Spleen (tissue), 11 donors: ENCODE data around the gene PLEKHG3. TPM values are rescaled to one million over a fixed set of nuclear protein-coding genes. Genes with fewer than 3 reads are reported as not detected.

ENCODE experiments used
- DNase-seq: peaks from one replicate; pipeline ENCODE4 v3.0.0-alpha.2; 2020
- H3K27ac ChIP-seq, 8 donors: fragments of 200-600 bp; sonication (generic) in 7 of 8; 1 replicate in 4 of 8; 2 replicates in 4 of 8; pipeline versions ENCODE4 v1.5.0 to v1.8.0; 2016 to 2021; ENCODE audit warnings: inconsistent platforms in 4 of 8, mild to moderate bottlenecking in 4 of 8, moderate library complexity in 1 of 8
- H3K27me3 ChIP-seq, 7 donors: fragments of 200-600 bp; sonication (generic) in 6 of 7; replicated peaks in 1 of 7; 1 replicate in 4 of 7; 2 replicates in 3 of 7; pipeline versions ENCODE4 v1.5.0 to v1.8.0; 2016 to 2021; ENCODE audit warnings: inconsistent platforms in 3 of 7, mild to moderate bottlenecking in 1 of 7
- H3K36me3 ChIP-seq, 6 donors: fragments of 200-600 bp; sonication (generic) in 5 of 6; 1 replicate in 4 of 6; 2 replicates in 2 of 6; pipeline versions ENCODE4 v1.5.0 to v1.8.0; 2016 to 2021; ENCODE audit warnings: inconsistent platforms in 2 of 6
- H3K4me1 ChIP-seq, 6 donors: fragments of 200-600 bp; sonication (generic) in 5 of 6; 1 replicate in 3 of 6; 2 replicates in 3 of 6; pipeline versions ENCODE4 v1.5.0 to v1.8.0; 2016 to 2021; ENCODE audit warnings: inconsistent platforms in 3 of 6
- H3K4me3 ChIP-seq, 8 donors: fragments of 200-600 bp; sonication (generic) in 7 of 8; 1 replicate in 4 of 8; 2 replicates in 4 of 8; pipeline versions ENCODE4 v1.5.0 to v1.8.0; 2016 to 2021; ENCODE audit warnings: inconsistent platforms in 4 of 8, mild to moderate bottlenecking in 4 of 8, moderate library complexity in 2 of 8
- H3K9me3 ChIP-seq, 8 donors: fragments of 200-600 bp; sonication (generic) in 7 of 8; 1 replicate in 4 of 8; 2 replicates in 4 of 8; pipeline versions ENCODE4 v1.5.0 to v1.8.0; 2016 to 2021; ENCODE audit warnings: inconsistent platforms in 4 of 8
- CTCF ChIP-seq, 11 experiments: fragments of 200-600 bp in 7 of 11; fragments of 450-650 bp in 4 of 11; sonication (generic) in 4 of 11; IDR thresholded peaks in 8 of 11; conservative IDR thresholded peaks in 3 of 11; 1 replicate in 7 of 11; 2 replicates in 4 of 11; pipeline versions ENCODE4 v1.4.0 to v1.8.0; 2016 to 2021; ENCODE audit warnings: antibody characterized with exemption in 11 of 11, inconsistent platforms in 4 of 11, mild to moderate bottlenecking in 1 of 11
- POLR2A ChIP-seq, 3 donors: fragments of 450-650 bp; IDR thresholded peaks; one replicate each; pipeline ENCODE4 v1.5.1; 2017; ENCODE audit warnings: antibody characterized with exemption in 3 of 3, mild to moderate bottlenecking in 1 of 3
- POLR2AphosphoS5 ChIP-seq, 3 donors: sonication (generic); formaldehyde crosslinking; IDR thresholded peaks; one replicate each; pipeline ENCODE4 v1.5.1; 2017; ENCODE audit warnings: antibody characterized with exemption in 3 of 3
- WGBS, 5 donors: extraction: QIAGEN DNeasy Blood & Tissue Kit in 3 of 5; methylation state at CpG; one replicate each; pipeline versions ENCODE4 v1.1.5 to v1.1.7; 2013 to 2018; 5-methylcytosine and 5-hydroxymethylcytosine counted together
- intact Hi-C: fragments of 100-400 bp; cut with DNase I; formaldehyde crosslinking; loops from one replicate; pipeline ENCODE4 v1.15.0; 2023; ENCODE audit warnings: low total_unique reads
- polyA plus RNA-seq, 3 donors: library from polyadenylated mRNA; stranded (reverse); fragments of 200-250 nt; gene quantifications; one replicate each; pipeline ENCODE4 v1.2.1, GENCODE V29; 2013
- total RNA-seq, 7 donors: library from RNA; depleted of rRNA in 3 of 7; stranded (reverse); fragments of >200 nt in 3 of 7; fragmentation: NEBNext Ultra II Directional in 4 of 7; extraction: Animal tissue kit (Norgen Biotek cat#: 25700) in 4 of 7; gene quantifications; one replicate each; pipeline versions ENCODE4 v1.1.0 to v1.2.1, GENCODE V29; 2016 to 2021
- donor health status: healthy with polysubstance abuse.
- donor health status: DM: no; HTN: no; CAD: no; lungs with moderate emphysema.
- donor health status: DM: no; HTN: no; CAD: no.
- donor health status: Bipolar disorder and iron deficiency.
- donor health status: healthy.
- donor health status: DM: no; HTN: no; CAD: no.
- donor health status: DM: yes; HTN: yes; CAD: no.

Gene PLEKHG3
- total and polyA plus RNA-seq, 10 donors, result 4.5 to 77.7 (median 45.4) TPM

- no peak for DNase-seq
- TF ChIP-seq POLR2AphosphoS5 (IDR thresholded peaks at IDR 0.05), result no peak
- no peak for TF ChIP-seq POLR2A (IDR thresholded peaks at IDR 0.05)
- TF ChIP-seq CTCF (IDR thresholded peaks at IDR 0.05 in 8 of 11, conservative IDR thresholded peaks at IDR 0.05 in 3 of 11), result no peak
- Histone ChIP-seq H3K27ac (peak overlapping the region in 3 of 8 donors; percentile 55 to 85 (median 83)), H3K36me3 (no peaks in the 10 kb centered on the region), H3K4me3 (no peak overlapping the region), H3K4me1 (peaks cover 22 to 98% (median 84%) of the 10 kb centered on the region in 6 donors), H3K9me3 (peaks cover 0 to 3% (median 0%) of the 10 kb centered on the region in 8 donors), H3K27me3 (no peaks in the 10 kb centered on the region)
- 78 to 92% (median 84%) methylated on average over 7 of the region's 7 CpGs for WGBS, 5 donors
- intact Hi-C loops, result no loop called here
Observed at GRCh38 chr14:64719601-64720000, 15.4 kb downstream of the PLEKHG3 start.

- H3K4me3 ChIP-seq, result no peak overlapping the region
- TF ChIP-seq CTCF (IDR thresholded peaks at IDR 0.05 in 8 of 11, conservative IDR thresholded peaks at IDR 0.05 in 3 of 11), result no peak
- TF ChIP-seq POLR2AphosphoS5 (IDR thresholded peaks at IDR 0.05), result no peak
- TF ChIP-seq POLR2A (IDR thresholded peaks at IDR 0.05), result no peak
- peak overlapping the region in 6 of 8 donors; percentile 13 to 85 (median 66) for H3K27ac ChIP-seq
- H3K27me3 ChIP-seq, result no peaks in the 10 kb centered on the region
- no peaks in the 10 kb centered on the region for H3K36me3 ChIP-seq
- peaks cover 26 to 98% (median 86%) of the 10 kb centered on the region in 6 donors for H3K4me1 ChIP-seq
- no peak for DNase-seq
- intact Hi-C loops, result no loop called here
- 82 to 92% (median 91%) methylated on average over 7 of the region's 7 CpGs for WGBS, 5 donors
- H3K9me3 ChIP-seq, result no peaks in the 10 kb centered on the region
Observed at GRCh38 chr14:64720131-64720576, 15.9 kb downstream of the PLEKHG3 start.

- Histone ChIP-seq H3K9me3 (no peaks in the 10 kb centered on the region), H3K27ac (peak overlapping the region in 6 of 8 donors; percentile 28 to 85 (median 66)), H3K36me3 (no peaks in the 10 kb centered on the region), H3K4me1 (peaks cover 34 to 100% (median 85%) of the 10 kb centered on the region in 6 donors), H3K4me3 (no peak overlapping the region), H3K27me3 (no peaks in the 10 kb centered on the region)
- intact Hi-C loops, result no loop called here
- TF ChIP-seq POLR2A (IDR thresholded peaks at IDR 0.05), result no peak
- TF ChIP-seq CTCF (IDR thresholded peaks at IDR 0.05 in 8 of 11, conservative IDR thresholded peaks at IDR 0.05 in 3 of 11), result no peak
- TF ChIP-seq POLR2AphosphoS5 (IDR thresholded peaks at IDR 0.05), result no peak
- DNase-seq, result peak; percentile 55
- WGBS, 5 donors, result 33 to 65% (median 50%) methylated on average over 5 of the region's 5 CpGs
Observed at GRCh38 chr14:64721391-64721791, 17.2 kb downstream of the PLEKHG3 start.

- DNase-seq, result no peak
- H3K27me3 ChIP-seq, result no peaks in the 10 kb centered on the region
- H3K27ac ChIP-seq, result peak overlapping the region in 6 of 8 donors; percentile 28 to 85 (median 72)
- H3K4me3 ChIP-seq, result no peak overlapping the region
- H3K36me3 ChIP-seq, result no peaks in the 10 kb centered on the region
- whole genome bisulfite sequencing, 5 donors, result 70 to 85% (median 75%) methylated on average over 9 of the region's 9 CpGs
- no peaks in the 10 kb centered on the region for H3K9me3 ChIP-seq
- H3K4me1 ChIP-seq, result peaks cover 35 to 100% (median 82%) of the 10 kb centered on the region in 6 donors
- TF ChIP-seq POLR2AphosphoS5 (IDR thresholded peaks at IDR 0.05) (no peak), POLR2A (IDR thresholded peaks at IDR 0.05) (no peak), CTCF (IDR thresholded peaks at IDR 0.05 in 8 of 11, conservative IDR thresholded peaks at IDR 0.05 in 3 of 11) (no peak)
- intact Hi-C loops, result no loop called here
Observed at GRCh38 chr14:64721899-64722298, 17.7 kb downstream of the PLEKHG3 start.
